Measurements from ENCODE around the gene EHMT1.

EHMT1 gene

GRCh38 chr9:137679249-137679648 lies 60.4 kb downstream of the EHMT1 start:
- Histone ChIP-seq H3K27ac (ENCODE audit: low read depth in 2 of 2, low read length in 2 of 2) (no peak overlapping the region), H3K9ac (ENCODE audit: low read depth in 1 of 2, low read length in 2 of 2) (no peak overlapping the region), H3K36me3 (ENCODE audit: control insufficient read depth in 2 of 2, insufficient read depth in 2 of 2, low read length in 2 of 2) (peaks cover 0 to 7% of the 10 kb centered on the region in 2 donors), H3K27me3 (ENCODE audit: control insufficient read depth in 2 of 2, insufficient read depth in 2 of 2, low read length in 2 of 2) (no peaks in the 10 kb centered on the region), H3K4me3 (ENCODE audit: low read length in 2 of 2) (no peak overlapping the region), H3K4me1 (ENCODE audit: control insufficient read depth in 2 of 2, insufficient read depth in 2 of 2, low read length in 2 of 2) (peaks cover 5 to 9% of the 10 kb centered on the region in 2 donors), H3K9me3 (ENCODE audit: control insufficient read depth in 2 of 2, low read length in 2 of 2) (no peaks in the 10 kb centered on the region)

GRCh38 chr9:137679695-137680305 lies 61.0 kb downstream of the EHMT1 start:
- Histone ChIP-seq H3K27ac (ENCODE audit: low read depth in 2 of 2, low read length in 2 of 2) (no peak overlapping the region), H3K27me3 (ENCODE audit: control insufficient read depth in 2 of 2, insufficient read depth in 2 of 2, low read length in 2 of 2) (no peaks in the 10 kb centered on the region), H3K36me3 (ENCODE audit: control insufficient read depth in 2 of 2, insufficient read depth in 2 of 2, low read length in 2 of 2) (peaks cover 0 to 7% of the 10 kb centered on the region in 2 donors), H3K9me3 (ENCODE audit: control insufficient read depth in 2 of 2, low read length in 2 of 2) (no peaks in the 10 kb centered on the region), H3K4me1 (ENCODE audit: control insufficient read depth in 2 of 2, insufficient read depth in 2 of 2, low read length in 2 of 2) (peaks cover 5 to 6% of the 10 kb centered on the region in 2 donors), H3K4me3 (ENCODE audit: low read length in 2 of 2) (no peak overlapping the region), H3K9ac (ENCODE audit: low read depth in 1 of 2, low read length in 2 of 2) (peak overlapping the region in 1 of 2 donors; percentile 26)

DNA sequence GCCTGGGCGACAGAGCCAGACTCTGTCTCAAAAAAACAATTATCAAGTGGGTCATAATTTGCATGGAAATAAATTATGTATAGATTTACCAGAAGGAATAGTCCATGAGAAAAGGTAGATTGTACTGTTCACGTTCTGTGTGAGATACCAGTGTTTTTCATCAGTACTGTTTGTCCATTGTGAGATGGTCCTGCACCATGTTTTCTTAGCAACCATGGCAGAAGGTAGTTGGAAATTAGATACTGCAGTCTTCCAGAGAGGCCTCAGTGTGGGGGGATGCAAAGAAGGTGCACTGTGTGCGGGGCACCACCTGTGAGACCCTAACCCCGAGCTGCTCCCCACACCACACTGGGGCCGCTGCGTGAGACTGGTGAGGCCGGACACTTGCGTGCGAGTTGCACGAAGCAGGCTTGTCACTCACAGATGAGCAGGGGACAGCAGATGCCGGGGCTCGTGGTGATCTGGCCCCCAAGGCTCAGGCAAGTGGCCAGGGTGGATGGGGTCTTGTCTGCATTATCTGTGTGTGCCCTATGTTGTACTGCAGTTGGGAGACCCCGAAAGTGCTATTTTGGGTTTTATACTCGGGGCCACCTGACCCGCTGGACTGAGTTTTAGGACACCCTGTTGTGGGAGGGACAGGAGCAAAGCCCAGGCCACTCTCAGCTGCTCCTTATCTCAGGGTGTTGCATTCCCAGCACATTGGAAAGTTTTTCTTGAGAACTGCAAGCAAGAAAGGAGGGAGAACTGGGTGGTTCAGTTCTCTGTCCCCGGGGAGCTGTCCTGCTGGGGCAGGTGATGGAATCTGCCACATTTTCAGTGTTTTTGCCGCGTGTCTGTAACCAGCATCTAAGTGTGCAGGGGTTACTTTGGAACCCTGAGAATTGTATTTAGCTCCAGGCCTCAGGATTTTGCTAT lies 61.9 kb downstream of the EHMT1 start:
- no peak overlapping the region for H3K27ac ChIP-seq (ENCODE audit: low read depth in 2 of 2, low read length in 2 of 2)

DNA sequence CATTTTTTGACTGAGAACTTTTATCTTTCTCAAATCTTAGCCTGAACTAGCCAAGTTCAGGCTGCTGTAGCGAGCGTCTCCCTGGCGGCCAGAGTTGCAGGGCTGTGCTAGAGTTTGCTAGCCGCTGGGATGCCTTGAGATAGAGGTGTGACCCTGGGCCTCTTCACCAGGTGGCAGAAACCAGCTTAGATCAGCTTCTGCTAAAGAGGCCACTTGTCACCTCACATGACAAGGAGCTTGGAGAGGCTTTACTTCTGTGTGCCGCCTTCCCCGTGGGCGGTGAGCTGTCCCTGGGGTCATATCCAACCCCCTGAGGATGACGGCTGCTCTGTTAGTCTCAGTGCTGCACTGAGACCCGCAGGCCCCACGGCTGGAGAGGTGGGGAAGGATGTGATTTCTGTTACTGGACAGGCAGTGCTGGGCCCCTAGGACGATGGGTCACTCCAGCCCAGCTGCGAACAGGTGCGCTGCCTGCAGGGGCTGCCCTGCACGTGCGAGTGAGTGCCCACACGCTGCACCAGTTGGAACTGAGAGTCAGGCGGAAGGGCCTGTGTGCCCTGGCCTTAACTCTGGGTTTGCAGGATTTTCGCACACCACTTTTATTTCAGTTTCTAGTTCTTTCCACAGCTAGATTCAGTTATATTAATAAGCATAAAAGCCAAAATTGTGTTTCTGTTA lies 63.8 kb downstream of the EHMT1 start:
- H3K36me3 ChIP-seq (ENCODE audit: control insufficient read depth in 2 of 2, insufficient read depth in 2 of 2, low read length in 2 of 2): peaks cover 0 to 6% of the 10 kb centered on the region in 2 donors
- H3K9me3 ChIP-seq (ENCODE audit: control insufficient read depth in 2 of 2, low read length in 2 of 2): no peaks in the 10 kb centered on the region
- no peak overlapping the region for H3K4me3 ChIP-seq (ENCODE audit: low read length in 2 of 2)
- H3K4me1 ChIP-seq (ENCODE audit: control insufficient read depth in 2 of 2, insufficient read depth in 2 of 2, low read length in 2 of 2): peaks cover 5 to 6% of the 10 kb centered on the region in 2 donors
- no peak overlapping the region for H3K9ac ChIP-seq (ENCODE audit: low read depth in 1 of 2, low read length in 2 of 2)
- H3K27me3 ChIP-seq (ENCODE audit: control insufficient read depth in 2 of 2, insufficient read depth in 2 of 2, low read length in 2 of 2): no peaks in the 10 kb centered on the region
- H3K27ac ChIP-seq (ENCODE audit: low read depth in 2 of 2, low read length in 2 of 2): no peak overlapping the region

More for the DNA sequence above, 61.9 kb downstream of the EHMT1 start:
- Histone ChIP-seq H3K9ac (ENCODE audit: low read depth in 1 of 2, low read length in 2 of 2) (no peak overlapping the region), H3K36me3 (ENCODE audit: control insufficient read depth in 2 of 2, insufficient read depth in 2 of 2, low read length in 2 of 2) (peaks cover 0 to 7% of the 10 kb centered on the region in 2 donors), H3K27me3 (ENCODE audit: control insufficient read depth in 2 of 2, insufficient read depth in 2 of 2, low read length in 2 of 2) (no peaks in the 10 kb centered on the region), H3K4me3 (ENCODE audit: low read length in 2 of 2) (no peak overlapping the region), H3K9me3 (ENCODE audit: control insufficient read depth in 2 of 2, low read length in 2 of 2) (no peaks in the 10 kb centered on the region), H3K4me1 (ENCODE audit: control insufficient read depth in 2 of 2, insufficient read depth in 2 of 2, low read length in 2 of 2) (peaks cover 5 to 6% of the 10 kb centered on the region in 2 donors)

DNA sequence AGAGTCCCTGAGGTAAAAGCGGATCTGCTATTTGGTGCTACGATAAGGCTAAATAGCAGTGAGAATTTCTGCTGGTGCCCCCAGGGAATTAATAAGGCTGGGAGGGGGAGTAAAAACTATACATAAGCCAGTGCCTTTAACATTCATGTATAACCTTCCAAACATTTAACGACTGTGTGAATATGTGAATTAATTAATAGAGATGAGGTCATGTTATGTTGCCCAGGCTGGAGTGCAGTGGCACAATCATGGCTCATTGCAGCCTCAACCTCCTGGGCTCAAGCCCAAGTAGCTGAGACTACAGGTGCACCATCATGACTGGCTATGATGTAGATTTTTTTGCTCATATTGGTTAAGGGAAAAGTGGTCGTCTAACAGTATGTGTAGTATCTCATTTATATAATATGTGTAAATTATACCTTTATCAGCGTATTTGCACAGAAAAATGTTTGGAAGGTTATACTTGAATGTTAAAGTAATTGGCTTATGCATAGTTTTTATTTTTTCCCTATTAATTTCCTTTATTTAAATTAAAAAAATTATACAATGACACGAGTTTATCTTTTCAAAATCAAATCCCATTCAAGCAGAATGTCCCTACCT lies 64.6 kb downstream of the EHMT1 start:
- Histone ChIP-seq H3K4me1 (ENCODE audit: control insufficient read depth in 2 of 2, insufficient read depth in 2 of 2, low read length in 2 of 2) (peaks cover 5 to 6% of the 10 kb centered on the region in 2 donors), H3K36me3 (ENCODE audit: control insufficient read depth in 2 of 2, insufficient read depth in 2 of 2, low read length in 2 of 2) (peaks cover 0 to 6% of the 10 kb centered on the region in 2 donors), H3K4me3 (ENCODE audit: low read length in 2 of 2) (no peak overlapping the region), H3K27ac (ENCODE audit: low read depth in 2 of 2, low read length in 2 of 2) (no peak overlapping the region), H3K9me3 (ENCODE audit: control insufficient read depth in 2 of 2, low read length in 2 of 2) (no peaks in the 10 kb centered on the region), H3K27me3 (ENCODE audit: control insufficient read depth in 2 of 2, insufficient read depth in 2 of 2, low read length in 2 of 2) (no peaks in the 10 kb centered on the region), H3K9ac (ENCODE audit: low read depth in 1 of 2, low read length in 2 of 2) (no peak overlapping the region)

- Histone ChIP-seq H3K9me3 (ENCODE audit: control insufficient read depth in 2 of 2, low read length in 2 of 2) (no peaks in the 10 kb centered on the region), H3K27me3 (ENCODE audit: control insufficient read depth in 2 of 2, insufficient read depth in 2 of 2, low read length in 2 of 2) (no peaks in the 10 kb centered on the region), H3K4me3 (ENCODE audit: low read length in 2 of 2) (no peak overlapping the region), H3K36me3 (ENCODE audit: control insufficient read depth in 2 of 2, insufficient read depth in 2 of 2, low read length in 2 of 2) (peaks cover 0 to 3% of the 10 kb centered on the region in 2 donors), H3K27ac (ENCODE audit: low read depth in 2 of 2, low read length in 2 of 2) (no peak overlapping the region), H3K4me1 (ENCODE audit: control insufficient read depth in 2 of 2, insufficient read depth in 2 of 2, low read length in 2 of 2) (no peaks in the 10 kb centered on the region), H3K9ac (ENCODE audit: low read depth in 1 of 2, low read length in 2 of 2) (no peak overlapping the region)
Observed at GRCh38 chr9:137685035-137685740, 66.4 kb downstream of the EHMT1 start.

GRCh38 chr9:137685741-137686420 lies 67.1 kb downstream of the EHMT1 start:
- no peaks in the 10 kb centered on the region for H3K9me3 ChIP-seq (ENCODE audit: control insufficient read depth in 2 of 2, low read length in 2 of 2)
- no peak overlapping the region for H3K9ac ChIP-seq (ENCODE audit: low read depth in 1 of 2, low read length in 2 of 2)
- no peaks in the 10 kb centered on the region for H3K27me3 ChIP-seq (ENCODE audit: control insufficient read depth in 2 of 2, insufficient read depth in 2 of 2, low read length in 2 of 2)
- H3K4me3 ChIP-seq (ENCODE audit: low read length in 2 of 2): no peak overlapping the region
- no peaks in the 10 kb centered on the region for H3K36me3 ChIP-seq (ENCODE audit: control insufficient read depth in 2 of 2, insufficient read depth in 2 of 2, low read length in 2 of 2)
- peaks cover 0 to 2% of the 10 kb centered on the region in 2 donors for H3K4me1 ChIP-seq (ENCODE audit: control insufficient read depth in 2 of 2, insufficient read depth in 2 of 2, low read length in 2 of 2)
- H3K27ac ChIP-seq (ENCODE audit: low read depth in 2 of 2, low read length in 2 of 2): no peak overlapping the region

DNA sequence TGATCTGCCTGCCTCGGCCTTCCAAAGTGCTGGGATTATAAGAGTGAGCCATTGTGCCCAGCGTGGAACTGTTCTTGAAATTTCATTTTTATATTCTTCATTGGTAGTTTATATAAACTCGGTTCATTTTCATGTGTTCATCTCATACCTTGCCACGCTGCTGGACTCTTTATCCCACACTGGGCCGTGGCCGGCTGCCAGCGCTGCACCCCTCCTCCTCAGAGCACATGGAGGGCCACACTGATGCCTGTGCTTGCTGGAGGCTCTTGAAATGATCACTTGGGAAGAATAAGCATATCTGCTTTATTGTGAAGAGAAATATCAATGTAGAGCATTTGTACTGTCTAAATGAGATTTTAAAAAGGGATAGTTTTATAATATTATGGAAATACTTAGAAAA lies 69.5 kb downstream of the EHMT1 start:
- Histone ChIP-seq H3K36me3 (ENCODE audit: control insufficient read depth in 2 of 2, insufficient read depth in 2 of 2, low read length in 2 of 2) (no peaks in the 10 kb centered on the region), H3K4me3 (ENCODE audit: low read length in 2 of 2) (no peak overlapping the region), H3K27me3 (ENCODE audit: control insufficient read depth in 2 of 2, insufficient read depth in 2 of 2, low read length in 2 of 2) (no peaks in the 10 kb centered on the region), H3K4me1 (ENCODE audit: control insufficient read depth in 2 of 2, insufficient read depth in 2 of 2, low read length in 2 of 2) (peaks cover 0 to 3% of the 10 kb centered on the region in 2 donors), H3K9ac (ENCODE audit: low read depth in 1 of 2, low read length in 2 of 2) (no peak overlapping the region), H3K9me3 (ENCODE audit: control insufficient read depth in 2 of 2, low read length in 2 of 2) (no peaks in the 10 kb centered on the region), H3K27ac (ENCODE audit: low read depth in 2 of 2, low read length in 2 of 2) (no peak overlapping the region)

DNA sequence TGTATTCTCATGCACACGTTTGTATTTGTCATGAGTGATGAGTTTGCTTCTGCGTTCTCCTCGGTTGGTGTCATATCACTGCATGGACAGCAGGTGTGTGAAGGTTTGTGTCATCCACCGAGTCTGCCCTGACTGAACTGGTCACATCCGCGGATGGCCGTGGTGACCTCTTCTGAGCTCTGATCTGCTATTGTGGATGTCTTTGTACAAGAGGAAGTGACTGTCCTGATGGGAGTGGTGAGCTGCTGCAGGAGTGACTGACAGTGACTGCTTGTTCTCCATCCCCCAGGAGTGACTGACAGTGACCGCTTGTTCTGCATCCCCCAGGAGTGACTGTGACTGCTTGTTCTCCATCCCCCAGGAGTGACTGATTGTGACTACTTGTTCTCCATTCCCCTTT lies 69.9 kb downstream of the EHMT1 start:
- Histone ChIP-seq H3K36me3 (ENCODE audit: control insufficient read depth in 2 of 2, insufficient read depth in 2 of 2, low read length in 2 of 2) (no peaks in the 10 kb centered on the region), H3K4me3 (ENCODE audit: low read length in 2 of 2) (no peak overlapping the region), H3K9me3 (ENCODE audit: control insufficient read depth in 2 of 2, low read length in 2 of 2) (no peaks in the 10 kb centered on the region), H3K4me1 (ENCODE audit: control insufficient read depth in 2 of 2, insufficient read depth in 2 of 2, low read length in 2 of 2) (peaks cover 0 to 3% of the 10 kb centered on the region in 2 donors), H3K27ac (ENCODE audit: low read depth in 2 of 2, low read length in 2 of 2) (no peak overlapping the region), H3K27me3 (ENCODE audit: control insufficient read depth in 2 of 2, insufficient read depth in 2 of 2, low read length in 2 of 2) (no peaks in the 10 kb centered on the region), H3K9ac (ENCODE audit: low read depth in 1 of 2, low read length in 2 of 2) (no peak overlapping the region)
